Thyroid gland (tissue), 4 donors: ENCODE results near the gene ORC4. TPM values are rescaled to one million over a fixed set of nuclear protein-coding genes. Genes with fewer than 3 reads are reported as not detected.

Experiments
- DNase-seq, 2 donors: peaks; one replicate each; pipeline ENCODE4 v3.0.0-alpha.2; 2019
- H3K27ac ChIP-seq, 3 donors: fragments of 200-600 bp; sonication (generic); 1 replicate in 2 of 3; 2 replicates in 1 of 3; pipeline ENCODE4 v1.5.1; 2016 to 2019; ENCODE audit warnings: mild to moderate bottlenecking in 1 of 3, moderate library complexity in 1 of 3
- H3K27me3 ChIP-seq: fragments of 200-600 bp; sonication (generic); one replicate; pipeline ENCODE4 v1.5.1; 2019
- H3K36me3 ChIP-seq, 2 donors: fragments of 200-600 bp; sonication (generic); one replicate each; pipeline ENCODE4 v1.5.1; 2016 to 2019
- H3K4me1 ChIP-seq, 2 donors: fragments of 200-600 bp; sonication (generic); one replicate each; pipeline ENCODE4 v1.5.1; 2017 to 2019
- H3K4me3 ChIP-seq, 3 donors: fragments of 200-600 bp; sonication (generic); replicated peaks in 1 of 3; 1 replicate in 2 of 3; 2 replicates in 1 of 3; pipeline ENCODE4 v1.5.1; 2016; ENCODE audit warnings: mild to moderate bottlenecking in 1 of 3
- H3K9me3 ChIP-seq: fragments of 200-600 bp; sonication (generic); one replicate; pipeline ENCODE4 v1.5.1; 2017
- POLR2A ChIP-seq, 2 donors: fragments of 450-650 bp; IDR thresholded peaks; one replicate each; pipeline ENCODE4 v1.6.1; 2017; ENCODE audit warnings: antibody characterized with exemption in 2 of 2, mild to moderate bottlenecking in 2 of 2, moderate library complexity in 1 of 2
- WGBS, 2 donors: methylation state at CpG; one replicate each; pipeline ENCODE4 v1.1.5; 2017; 5-methylcytosine and 5-hydroxymethylcytosine counted together
- intact Hi-C: fragments of 100-400 bp; cut with DNase I; formaldehyde crosslinking; loops from one replicate; pipeline ENCODE4 v1.15.1; 2023
- total RNA-seq, 4 donors: library from RNA; depleted of rRNA; stranded (reverse); fragments of >200 nt; gene quantifications; one replicate each; pipeline ENCODE4 v1.2.3, GENCODE V29; 2016
- TF ChIP-seq, protein P1 (sequence below), 6 experiments: fragments of 200-600 bp in 3 of 6; fragments of 450-650 bp in 3 of 6; sonication (generic) in 3 of 6; IDR thresholded peaks; one replicate each; pipeline ENCODE4 v1.5.1; 2016 to 2019; ENCODE audit warnings: antibody characterized with exemption in 6 of 6, mild to moderate bottlenecking in 2 of 6, inconsistent platforms in 1 of 6, moderate library complexity in 1 of 6

Gene ORC4
- total RNA-seq, 4 donors from 2014 or later, result 62.5 to 89.2 (median 76.5) TPM

- no peaks in the 10 kb centered on the region for H3K36me3 ChIP-seq
- WGBS, 2 donors, result 93 to 96% methylated on average over 4 of the region's 4 CpGs
- no peak for DNase-seq
- intact Hi-C loops, result no loop called here
- no peaks in the 10 kb centered on the region for H3K4me1 ChIP-seq
- H3K27ac ChIP-seq, result no peak overlapping the region
- no peaks in the 10 kb centered on the region for H3K9me3 ChIP-seq
- H3K4me3 ChIP-seq, result no peak overlapping the region
- no peak for TF ChIP-seq POLR2A (IDR thresholded peaks at IDR 0.05)
- TF ChIP-seq, protein P1, sequence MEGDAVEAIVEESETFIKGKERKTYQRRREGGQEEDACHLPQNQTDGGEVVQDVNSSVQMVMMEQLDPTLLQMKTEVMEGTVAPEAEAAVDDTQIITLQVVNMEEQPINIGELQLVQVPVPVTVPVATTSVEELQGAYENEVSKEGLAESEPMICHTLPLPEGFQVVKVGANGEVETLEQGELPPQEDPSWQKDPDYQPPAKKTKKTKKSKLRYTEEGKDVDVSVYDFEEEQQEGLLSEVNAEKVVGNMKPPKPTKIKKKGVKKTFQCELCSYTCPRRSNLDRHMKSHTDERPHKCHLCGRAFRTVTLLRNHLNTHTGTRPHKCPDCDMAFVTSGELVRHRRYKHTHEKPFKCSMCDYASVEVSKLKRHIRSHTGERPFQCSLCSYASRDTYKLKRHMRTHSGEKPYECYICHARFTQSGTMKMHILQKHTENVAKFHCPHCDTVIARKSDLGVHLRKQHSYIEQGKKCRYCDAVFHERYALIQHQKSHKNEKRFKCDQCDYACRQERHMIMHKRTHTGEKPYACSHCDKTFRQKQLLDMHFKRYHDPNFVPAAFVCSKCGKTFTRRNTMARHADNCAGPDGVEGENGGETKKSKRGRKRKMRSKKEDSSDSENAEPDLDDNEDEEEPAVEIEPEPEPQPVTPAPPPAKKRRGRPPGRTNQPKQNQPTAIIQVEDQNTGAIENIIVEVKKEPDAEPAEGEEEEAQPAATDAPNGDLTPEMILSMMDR (IDR thresholded peaks at IDR 0.05), result no peak
- no peaks in the 10 kb centered on the region for H3K27me3 ChIP-seq
These were observed 116.5 kb downstream of the ORC4 start for GRCh38 chr2:147904051-147904450.

DNA sequence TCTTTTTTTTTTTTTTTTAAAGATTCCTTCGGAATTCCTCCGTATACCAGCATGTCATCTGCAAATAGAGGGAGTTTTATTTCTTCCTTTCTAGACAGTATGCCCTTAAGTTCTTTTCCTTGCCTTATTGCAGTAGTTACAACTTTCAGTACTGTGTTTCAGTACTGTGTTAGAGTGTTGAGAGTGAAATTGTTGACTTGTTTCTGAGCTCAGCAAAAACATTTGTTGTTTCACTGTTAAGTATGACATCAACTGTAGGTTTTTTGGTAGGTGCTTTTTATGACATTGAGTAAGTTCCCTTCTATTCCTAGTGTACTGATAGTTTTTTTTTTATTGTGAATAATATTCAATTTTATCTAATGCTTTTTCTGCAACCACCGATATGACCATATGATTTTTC lies 131.9 kb downstream of the ORC4 start:
- 72 to 78% methylated on average over 3 of the region's 3 CpGs for WGBS, 2 donors
- no peaks in the 10 kb centered on the region for H3K9me3 ChIP-seq
- H3K27me3 ChIP-seq, result no peaks in the 10 kb centered on the region
- TF ChIP-seq, protein P1 (IDR thresholded peaks at IDR 0.05), result no peak
- no peak for TF ChIP-seq POLR2A (IDR thresholded peaks at IDR 0.05)
- H3K4me3 ChIP-seq, result no peak overlapping the region
- H3K36me3 ChIP-seq, result no peaks in the 10 kb centered on the region
- no peak overlapping the region for H3K27ac ChIP-seq
- peaks cover 9% of the 10 kb centered on the region in 2 donors for H3K4me1 ChIP-seq
- intact Hi-C loops, result no loop called here
- DNase-seq, result no peak

DNA sequence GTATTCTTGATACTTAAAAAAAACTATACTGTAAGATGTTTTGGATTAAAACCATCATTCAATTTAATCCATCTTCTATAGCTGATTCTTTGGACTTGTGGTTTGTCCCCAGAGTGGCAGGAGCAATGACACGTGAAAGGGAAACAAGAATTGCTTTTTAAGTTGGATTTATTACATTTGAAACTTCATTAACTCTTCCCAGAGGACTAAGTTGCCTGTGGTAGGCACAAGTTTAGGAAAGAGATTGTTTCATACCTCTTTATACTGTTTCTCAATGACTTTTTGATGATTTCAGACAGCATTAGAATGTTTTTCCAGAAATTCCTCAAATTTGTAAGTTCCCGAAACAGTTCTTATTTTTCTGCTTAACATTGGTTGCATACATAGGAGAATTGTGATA lies 134.4 kb downstream of the ORC4 start:
- Histone ChIP-seq H3K36me3 (no peaks in the 10 kb centered on the region), H3K9me3 (no peaks in the 10 kb centered on the region), H3K4me1 (peaks cover 9% of the 10 kb centered on the region in 2 donors), H3K27me3 (no peaks in the 10 kb centered on the region), H3K4me3 (no peak overlapping the region), H3K27ac (no peak overlapping the region)
- no peak for DNase-seq
- intact Hi-C loops, result no loop called here
- WGBS, 2 donors, result 84 to 85% methylated on average over 2 of the region's 2 CpGs
- TF ChIP-seq POLR2A (IDR thresholded peaks at IDR 0.05), result no peak
- TF ChIP-seq, protein P1 (IDR thresholded peaks at IDR 0.05), result no peak

GRCh38 chr2:147884830-147885229 lies 135.7 kb downstream of the ORC4 start:
- Histone ChIP-seq H3K9me3 (no peaks in the 10 kb centered on the region), H3K4me3 (no peak overlapping the region), H3K4me1 (peaks cover 9% of the 10 kb centered on the region in 2 donors), H3K27me3 (no peaks in the 10 kb centered on the region), H3K36me3 (no peaks in the 10 kb centered on the region), H3K27ac (no peak overlapping the region)
- no peak for DNase-seq
- intact Hi-C loops, result no loop called here
- TF ChIP-seq, protein P1 (IDR thresholded peaks at IDR 0.05), result no peak
- TF ChIP-seq POLR2A (IDR thresholded peaks at IDR 0.05), result no peak

- no peak for TF ChIP-seq POLR2A (IDR thresholded peaks at IDR 0.05)
- TF ChIP-seq, protein P1 (IDR thresholded peaks at IDR 0.05), result no peak
- no peaks in the 10 kb centered on the region for H3K36me3 ChIP-seq
- DNase-seq, result no peak
- no peak overlapping the region for H3K4me3 ChIP-seq
- H3K27ac ChIP-seq, result no peak overlapping the region
- no peaks in the 10 kb centered on the region for H3K9me3 ChIP-seq
- H3K27me3 ChIP-seq, result no peaks in the 10 kb centered on the region
- intact Hi-C loops, result no loop called here
- H3K4me1 ChIP-seq, result peaks cover 9% of the 10 kb centered on the region in 2 donors
These were observed 137.9 kb downstream of the ORC4 start for GRCh38 chr2:147882631-147883030.

Other genes with a start within 250 kb of the ORC4 start
- 10 to 100 TPM; 18.4 to 34.9 (median 24.8) TPM for gene ACVR2A, start 175.7 kb downstream of the ORC4 start, total RNA-seq
- gene MBD5, start 354 bp upstream of the ORC4 start, total RNA-seq, result 10 to 100 TPM; 51.2 to 85.9 (median 72.6) TPM